ENCODE results near the gene HSD11B1L. TPM values are rescaled to one million over a fixed set of nuclear protein-coding genes. Genes with fewer than 3 reads are reported as not detected.

Gene HSD11B1L
- total RNA-seq, 1 experiment from 2014 or later = 6.0 TPM

GRCh38 chr19:5706876-5707573, 26.2 kb downstream of the HSD11B1L start:
- Histone ChIP-seq H3K9me3 (ENCODE audit: control insufficient read depth in 1 of 2, insufficient read depth in 1 of 2, low read depth in 1 of 2, low read length in 2 of 2) (no peaks in the 10 kb centered on the region), H3K27me3 (ENCODE audit: insufficient read depth, low read length) (no peaks in the 10 kb centered on the region), H3K4me2 (ENCODE audit: low read length) (no peak overlapping the region), H3K9me2 (ENCODE audit: insufficient read depth) (no peaks in the 10 kb centered on the region), H3K79me2 (ENCODE audit: insufficient read depth, low read length) (peaks cover 28% of the 10 kb centered on the region; the same call in 1 of the 2 replicates), H2AFZ (ENCODE audit: low read depth, low read length, poor library complexity, severe bottlenecking) (no peak overlapping the region), H3K4me3 (replicated peaks in 1 of 2; ENCODE audit: low read depth in 1 of 2, low read length in 2 of 2) (no peak overlapping the region), H3K36me3 (ENCODE audit: control insufficient read depth in 1 of 2, insufficient read depth in 2 of 2, low read length in 2 of 2) (peaks cover 35 to 59% of the 10 kb centered on the region in 2 experiments; a peak in 3 of 4 replicates), H4K20me1 (ENCODE audit: insufficient read depth) (no peaks in the 10 kb centered on the region), H3K27ac (ENCODE audit: low read depth, low read length) (no peak overlapping the region), H3K9ac (ENCODE audit: low read length) (no peak overlapping the region), H3K4me1 (ENCODE audit: control insufficient read depth in 1 of 2, insufficient read depth in 2 of 2, low read length in 2 of 2) (no peaks in the 10 kb centered on the region; a peak in 1 of 4 replicates)
- TF ChIP-seq EZH2phosphoT487 (IDR thresholded peaks at IDR 0.05; ENCODE audit: borderline replicate concordance) (no peak), SP1 (IDR thresholded peaks at IDR 0.05; ENCODE audit: low read depth) (no peak)
- ChIA-PET CTCF (no interaction called here), RAD21 (ENCODE audit: low non-redundant PET in 1 of 2, low total read pairs in 2 of 2, uncharacterized antibody in 2 of 2, unreplicated experiment in 2 of 2) (no interaction called here), POLR2A (no interaction called here)
- ATAC-seq (no peak), DNase-seq (ENCODE audit: low read depth, low spot score) (no peak)
- BruUV-seq (replicated peaks) = no TSS peak
- intact Hi-C loops (cut with micrococcal nuclease) = no loop called here

GRCh38 chr19:5707576-5708575, 27.0 kb downstream of the HSD11B1L start:
- H3K4me3 ChIP-seq (replicated peaks in 1 of 2; ENCODE audit: low read depth in 1 of 2, low read length in 2 of 2) = no peak overlapping the region
- no peak overlapping the region for H2AFZ ChIP-seq (ENCODE audit: low read depth, low read length, poor library complexity, severe bottlenecking)
- ChIA-PET RAD21 (ENCODE audit: low non-redundant PET in 1 of 2, low total read pairs in 2 of 2, uncharacterized antibody in 2 of 2, unreplicated experiment in 2 of 2) (no interaction called here), CTCF (interaction anchor here (0.6 kb wide), 1 partner anchor 21 kb away, joined by 4 read pairs; no protein-coding TSS in a partner anchor), POLR2A (no interaction called here)
- H4K20me1 ChIP-seq (ENCODE audit: insufficient read depth) = no peaks in the 10 kb centered on the region
- no peak overlapping the region for H3K4me2 ChIP-seq (ENCODE audit: low read length)
- ATAC-seq = peak; percentile 13; the same call in 1 of the 2 replicates
- no peaks in the 10 kb centered on the region for H3K27me3 ChIP-seq (ENCODE audit: insufficient read depth, low read length)
- no peaks in the 10 kb centered on the region for H3K9me2 ChIP-seq (ENCODE audit: insufficient read depth)
- DNase-seq (ENCODE audit: low read depth, low spot score) = no peak
- intact Hi-C loops (cut with micrococcal nuclease) = no loop called here
- peaks cover 40 to 66% of the 10 kb centered on the region in 2 experiments; a peak in 3 of 4 replicates for H3K36me3 ChIP-seq (ENCODE audit: control insufficient read depth in 1 of 2, insufficient read depth in 2 of 2, low read length in 2 of 2)
- H3K9ac ChIP-seq (ENCODE audit: low read length) = no peak overlapping the region
- no TSS peak for BruUV-seq (replicated peaks)
- H3K4me1 ChIP-seq (ENCODE audit: control insufficient read depth in 1 of 2, insufficient read depth in 2 of 2, low read length in 2 of 2) = no peaks in the 10 kb centered on the region; a peak in 1 of 4 replicates
- H3K9me3 ChIP-seq (ENCODE audit: control insufficient read depth in 1 of 2, insufficient read depth in 1 of 2, low read depth in 1 of 2, low read length in 2 of 2) = no peaks in the 10 kb centered on the region
- no peak overlapping the region for H3K27ac ChIP-seq (ENCODE audit: low read depth, low read length)
- H3K79me2 ChIP-seq (ENCODE audit: insufficient read depth, low read length) = peaks cover 36% of the 10 kb centered on the region; the same call in 1 of the 2 replicates
- TF ChIP-seq EZH2phosphoT487 (IDR thresholded peaks at IDR 0.05; ENCODE audit: borderline replicate concordance) (no peak), POLR2A (IDR thresholded peaks at IDR 0.05; ENCODE audit: borderline replicate concordance, extremely low read depth, insufficient read depth, insufficient read length) (no peak), EZH2 (IDR thresholded peaks at IDR 0.05) (no peak), CTCF (IDR thresholded peaks at IDR 0.05 in 2 of 3, conservative IDR thresholded peaks at IDR 0.05 in 1 of 3; ENCODE audit: borderline replicate concordance in 1 of 3, insufficient read depth in 1 of 3, low read depth in 2 of 3, low read length in 2 of 3) (no peak), SIN3A (IDR thresholded peaks at IDR 0.05; ENCODE audit: low read depth) (no peak), CEBPB (IDR thresholded peaks at IDR 0.05; ENCODE audit: low read depth) (no peak), ATF3 (IDR thresholded peaks at IDR 0.05) (no peak), SRF (IDR thresholded peaks at IDR 0.05; ENCODE audit: low read depth) (no peak), SP1 (IDR thresholded peaks at IDR 0.05; ENCODE audit: low read depth) (no peak), CBX3 (IDR thresholded peaks at IDR 0.05; ENCODE audit: low read depth) (no peak), RAD21 (IDR thresholded peaks at IDR 0.05; ENCODE audit: low read depth) (no peak), JUND (IDR thresholded peaks at IDR 0.05) (no peak), YY1 (IDR thresholded peaks at IDR 0.05; ENCODE audit: extremely low read depth, insufficient replicate concordance, low read depth, low read length) (no peak), TCF7L2 (IDR thresholded peaks at IDR 0.05; ENCODE audit: borderline replicate concordance, extremely low read depth, insufficient read depth, insufficient read length) (no peak)
- TF ChIP-seq, protein P1, sequence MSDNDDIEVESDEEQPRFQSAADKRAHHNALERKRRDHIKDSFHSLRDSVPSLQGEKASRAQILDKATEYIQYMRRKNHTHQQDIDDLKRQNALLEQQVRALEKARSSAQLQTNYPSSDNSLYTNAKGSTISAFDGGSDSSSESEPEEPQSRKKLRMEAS (IDR thresholded peaks at IDR 0.05) = no peak
